Common myeloid progenitor, CD34-positive (primary cell): ENCODE results near the gene PGPEP1.

Source experiments
- CTCF ChIA-PET: fragments of 350-600 bp; sonication (Branson Sonifier 250); formaldehyde crosslinking; loops from one replicate; lab custom pipeline; 2021; ENCODE audit warnings: antibody characterized with exemption; lab: Charles Lee
- POLR2A ChIA-PET: fragments of 350-600 bp; sonication (Branson Sonifier 250); formaldehyde crosslinking; loops from one replicate; lab custom pipeline; 2021; ENCODE audit warnings: antibody characterized with exemption; lab: Charles Lee
- DNase-seq, 3 donors: peaks; one replicate each; pipeline versions ENCODE4 v3.0.0 to v3.0.0-alpha.2; 2013
- H3K27ac ChIP-seq, 2 experiments: 1 replicate in 1 of 2; 2 replicates in 1 of 2; pipeline ENCODE4 v1.7.0; 2013; ENCODE audit warnings: inconsistent platforms in 2 of 2, low read length in 2 of 2, mild to moderate bottlenecking in 2 of 2, low read depth in 1 of 2, moderate library complexity in 1 of 2; ENCODE audit not compliant: severe bottlenecking in 2 of 2, insufficient read depth in 1 of 2, poor library complexity in 1 of 2
- H3K27me3 ChIP-seq, 5 experiments: replicated peaks in 2 of 5; 1 replicate in 3 of 5; 2 replicates in 2 of 5; pipeline versions ENCODE4 v1.6.1 to v1.7.0; 2013; ENCODE audit warnings: low read length in 4 of 5, mild to moderate bottlenecking in 2 of 5, moderate library complexity in 2 of 5, inconsistent platforms in 1 of 5; ENCODE audit not compliant: insufficient read depth in 5 of 5, control insufficient read depth in 4 of 5
- H3K36me3 ChIP-seq, 4 experiments: 1 replicate in 2 of 4; 2 replicates in 2 of 4; pipeline versions ENCODE4 v1.6.1 to v1.7.0; 2013; ENCODE audit warnings: low read length in 3 of 4, control low read depth in 1 of 4, mild to moderate bottlenecking in 1 of 4; ENCODE audit not compliant: control insufficient read depth in 4 of 4, insufficient read depth in 4 of 4
- H3K4me1 ChIP-seq, 4 experiments: 1 replicate in 3 of 4; 2 replicates in 1 of 4; pipeline versions ENCODE4 v1.6.1 to v1.7.1; 2013; ENCODE audit warnings: low read length in 3 of 4, mild to moderate bottlenecking in 3 of 4, control low read depth in 1 of 4, inconsistent platforms in 1 of 4, moderate library complexity in 1 of 4; ENCODE audit not compliant: control insufficient read depth in 4 of 4, insufficient read depth in 4 of 4; ENCODE audit errors: control extremely low read depth in 1 of 4
- H3K4me3 ChIP-seq, 7 experiments: 1 replicate in 4 of 7; 2 replicates in 3 of 7; pipeline versions ENCODE4 v1.5.1 to v1.7.0; 2013; ENCODE audit warnings: mild to moderate bottlenecking in 7 of 7, low read length in 6 of 7, moderate library complexity in 6 of 7, inconsistent platforms in 2 of 7, low read depth in 2 of 7, control low read depth in 1 of 7; ENCODE audit not compliant: insufficient read depth in 4 of 7, control insufficient read depth in 1 of 7; ENCODE audit errors: extremely low read depth in 1 of 7
- H3K9me3 ChIP-seq, 5 experiments: 1 replicate in 4 of 5; 2 replicates in 1 of 5; pipeline versions ENCODE4 v1.6.1 to v1.7.1; 2013; ENCODE audit warnings: low read length in 4 of 5, mild to moderate bottlenecking in 2 of 5, inconsistent platforms in 1 of 5, low read depth in 1 of 5, moderate library complexity in 1 of 5; ENCODE audit not compliant: control insufficient read depth in 4 of 5, insufficient read depth in 2 of 5; ENCODE audit errors: control extremely low read depth in 1 of 5
- WGBS: methylation state at CpG from one replicate; pipeline ENCODE4 v1.1.5; 2013; ENCODE audit not compliant: insufficient coverage; 5-methylcytosine and 5-hydroxymethylcytosine counted together

The PGPEP1 gene

DNA sequence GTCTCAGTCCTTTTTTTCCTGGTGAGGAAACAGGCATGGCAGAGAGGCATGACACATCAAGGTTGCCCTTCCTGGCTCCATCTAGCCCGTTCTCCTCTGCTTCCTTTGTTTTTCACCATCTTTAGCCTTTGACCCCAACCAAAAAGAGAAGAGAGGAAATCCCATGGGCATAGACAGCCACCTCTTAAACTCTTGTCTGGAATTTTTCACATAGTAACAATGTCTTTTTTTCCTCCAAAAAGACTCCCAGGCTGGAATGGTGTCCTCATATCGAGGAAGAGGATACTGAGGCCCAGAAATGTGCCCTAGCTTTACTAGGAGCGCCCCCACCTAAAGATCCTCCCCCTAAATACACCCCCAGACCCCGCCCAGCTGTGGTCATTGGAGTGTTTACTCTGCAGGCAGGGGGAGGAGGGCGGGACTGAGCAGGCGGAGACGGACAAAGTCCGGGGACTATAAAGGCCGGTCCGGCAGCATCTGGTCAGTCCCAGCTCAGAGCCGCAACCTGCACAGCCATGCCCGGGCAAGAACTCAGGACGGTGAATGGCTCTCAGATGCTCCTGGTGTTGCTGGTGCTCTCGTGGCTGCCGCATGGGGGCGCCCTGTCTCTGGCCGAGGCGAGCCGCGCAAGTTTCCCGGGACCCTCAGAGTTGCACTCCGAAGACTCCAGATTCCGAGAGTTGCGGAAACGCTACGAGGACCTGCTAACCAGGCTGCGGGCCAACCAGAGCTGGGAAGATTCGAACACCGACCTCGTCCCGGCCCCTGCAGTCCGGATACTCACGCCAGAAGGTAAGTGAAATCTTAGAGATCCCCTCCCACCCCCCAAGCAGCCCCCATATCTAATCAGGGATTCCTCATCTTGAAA lies 45.5 kb downstream of the PGPEP1 start, which contains the start of gene GDF15:
Gene GDF15 (plus strand): TSS at position 484 of the 868 bp plus-strand sequence. CDS start 32 bp downstream, at position 516.
- POLR2A ChIA-PET: no interaction called here
- peak in 2 of 3 donors; percentile 31 to 41 for DNase-seq
- 46% methylated on average over 27 of the region's 33 CpGs for WGBS
- Histone ChIP-seq H3K27me3 (peaks cover 0 to 3% (median 0%) of the 10 kb centered on the region in 5 experiments), H3K27ac (peak within 1 kb of the TSS in 1 of 2 experiments; percentile 74), H3K36me3 (peaks cover 0 to 5% (median 0%) of the 10 kb centered on the region in 4 experiments), H3K9me3 (no peaks in the 10 kb centered on the region), H3K4me1 (peaks cover 0 to 31% (median 23%) of the 10 kb centered on the region in 4 experiments), H3K4me3 (no peak within 1 kb of the TSS)
- CTCF ChIA-PET: interaction anchor here (0.6 to 9.9 kb wide), 13 partner anchors 12 to 46 kb away, joined by 3 to 133 read pairs (median 3); partner anchors contain the start of genes LRRC25 and SSBP4

GRCh38 chr19:18386543-18387271 lies 46.3 kb downstream of the PGPEP1 start:
- no peak overlapping the region for H3K4me3 ChIP-seq
- peaks cover 0 to 5% (median 0%) of the 10 kb centered on the region in 4 experiments for H3K36me3 ChIP-seq
- peak overlapping the region in 1 of 2 experiments; percentile 74 for H3K27ac ChIP-seq
- H3K9me3 ChIP-seq: no peaks in the 10 kb centered on the region
- no peak for DNase-seq
- peaks cover 0 to 3% (median 0%) of the 10 kb centered on the region in 5 experiments for H3K27me3 ChIP-seq
- 88% methylated on average over 7 of the region's 14 CpGs for WGBS
- peaks cover 0 to 31% (median 23%) of the 10 kb centered on the region in 4 experiments for H3K4me1 ChIP-seq
- POLR2A ChIA-PET: no interaction called here
- CTCF ChIA-PET: interaction anchor here (0.6 to 9.9 kb wide), 10 partner anchors 11 to 58 kb away, joined by 3 to 133 read pairs (median 4); partner anchors contain the start of gene LRRC25

DNA sequence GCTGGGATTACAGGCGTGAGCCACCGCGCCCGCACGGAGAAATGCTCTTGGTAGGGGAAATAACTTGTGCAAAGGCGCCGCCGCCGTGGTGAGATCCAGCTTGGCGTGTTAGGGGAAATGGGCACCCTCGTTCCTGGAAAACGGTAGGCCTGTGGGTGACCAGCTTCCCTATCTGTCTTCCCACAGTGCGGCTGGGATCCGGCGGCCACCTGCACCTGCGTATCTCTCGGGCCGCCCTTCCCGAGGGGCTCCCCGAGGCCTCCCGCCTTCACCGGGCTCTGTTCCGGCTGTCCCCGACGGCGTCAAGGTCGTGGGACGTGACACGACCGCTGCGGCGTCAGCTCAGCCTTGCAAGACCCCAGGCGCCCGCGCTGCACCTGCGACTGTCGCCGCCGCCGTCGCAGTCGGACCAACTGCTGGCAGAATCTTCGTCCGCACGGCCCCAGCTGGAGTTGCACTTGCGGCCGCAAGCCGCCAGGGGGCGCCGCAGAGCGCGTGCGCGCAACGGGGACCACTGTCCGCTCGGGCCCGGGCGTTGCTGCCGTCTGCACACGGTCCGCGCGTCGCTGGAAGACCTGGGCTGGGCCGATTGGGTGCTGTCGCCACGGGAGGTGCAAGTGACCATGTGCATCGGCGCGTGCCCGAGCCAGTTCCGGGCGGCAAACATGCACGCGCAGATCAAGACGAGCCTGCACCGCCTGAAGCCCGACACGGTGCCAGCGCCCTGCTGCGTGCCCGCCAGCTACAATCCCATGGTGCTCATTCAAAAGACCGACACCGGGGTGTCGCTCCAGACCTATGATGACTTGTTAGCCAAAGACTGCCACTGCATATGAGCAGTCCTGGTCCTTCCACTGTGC lies 47.9 kb downstream of the PGPEP1 start:
- Histone ChIP-seq H3K36me3 (peaks cover 0 to 5% (median 0%) of the 10 kb centered on the region in 4 experiments), H3K27ac (peak overlapping the region in 1 of 2 experiments; percentile 74), H3K27me3 (peaks cover 0 to 3% (median 0%) of the 10 kb centered on the region in 5 experiments), H3K4me3 (peak overlapping the region; percentile 25 to 62 (median 43)), H3K9me3 (no peaks in the 10 kb centered on the region), H3K4me1 (peaks cover 0 to 44% (median 33%) of the 10 kb centered on the region in 4 experiments)
- WGBS: under 1% methylated on average over 66 of the region's 86 CpGs
- CTCF ChIA-PET: interaction anchor here (0.6 to 9.9 kb wide), 22 partner anchors 9 to 194 kb away, joined by 3 to 133 read pairs (median 4); partner anchors contain the start of gene LRRC25
- POLR2A ChIA-PET: interaction anchor here (1.1 to 1.3 kb wide), 3 partner anchors 14 to 29 kb away, joined by 3 to 7 read pairs (median 5); no protein-coding TSS in a partner anchor
- peak; percentile 78 to 92 (median 91) for DNase-seq

- H3K27ac ChIP-seq: no peak overlapping the region
- peak overlapping the region in 4 of 7 experiments; percentile 20 to 62 (median 55) for H3K4me3 ChIP-seq
- no peak for DNase-seq
- H3K9me3 ChIP-seq: no peaks in the 10 kb centered on the region
- H3K27me3 ChIP-seq: peaks cover 0 to 3% (median 0%) of the 10 kb centered on the region in 5 experiments
- CTCF ChIA-PET: interaction anchor here (0.5 to 9.9 kb wide), 16 partner anchors 8 to 111 kb away, joined by 3 to 133 read pairs (median 13); partner anchors contain the start of gene LRRC25
- H3K4me1 ChIP-seq: peaks cover 0 to 52% (median 40%) of the 10 kb centered on the region in 4 experiments
- POLR2A ChIA-PET: interaction anchor here (1.1 to 1.3 kb wide), 2 partner anchors 13 to 28 kb away, joined by 3 to 5 read pairs; no protein-coding TSS in a partner anchor
- 100% methylated on average over 7 of the region's 13 CpGs for WGBS
- H3K36me3 ChIP-seq: peaks cover 0 to 5% (median 0%) of the 10 kb centered on the region in 4 experiments
Observed at GRCh38 chr19:18388960-18389725, 48.7 kb downstream of the PGPEP1 start.

DNA sequence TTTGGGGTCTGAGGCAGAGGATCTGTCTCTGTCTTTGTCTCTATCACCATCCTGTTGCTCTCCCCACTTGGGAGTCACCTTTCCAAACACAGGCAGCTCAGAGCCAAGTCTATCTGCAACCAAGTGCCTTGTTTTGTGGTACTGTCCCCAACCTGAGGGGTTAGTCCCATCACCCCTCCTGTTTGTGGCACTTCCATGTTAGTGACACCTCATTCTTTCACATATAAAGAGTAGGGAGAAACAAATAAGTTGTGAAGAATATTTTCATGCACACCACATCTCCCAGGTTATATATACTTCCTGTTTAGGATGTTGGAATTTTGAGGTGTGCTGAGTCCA lies 49.3 kb downstream of the PGPEP1 start:
- H3K36me3 ChIP-seq: peaks cover 0 to 5% (median 0%) of the 10 kb centered on the region in 4 experiments
- no peak overlapping the region for H3K27ac ChIP-seq
- POLR2A ChIA-PET: interaction anchor here (1.1 kb wide), 1 partner anchor 28 kb away, joined by 5 read pairs; no protein-coding TSS in a partner anchor
- H3K9me3 ChIP-seq: no peaks in the 10 kb centered on the region
- CTCF ChIA-PET: interaction anchor here (0.7 to 9.9 kb wide), 13 partner anchors 9 to 111 kb away, joined by 3 to 133 read pairs (median 15); no protein-coding TSS in a partner anchor
- H3K27me3 ChIP-seq: peaks cover 0 to 3% (median 0%) of the 10 kb centered on the region in 5 experiments
- no peak overlapping the region for H3K4me3 ChIP-seq
- peaks cover 0 to 54% (median 40%) of the 10 kb centered on the region in 4 experiments for H3K4me1 ChIP-seq
- no peak for DNase-seq
